ENCODE data around the gene STPG2.

- TF ChIP-seq POLR2A (IDR thresholded peaks at IDR 0.05; ENCODE audit: low read depth, low read length): no peak
- no peak for TF ChIP-seq CTCF (conservative IDR thresholded peaks at IDR 0.05; ENCODE audit: low read depth, low read length)
- TF ChIP-seq MAZ (IDR thresholded peaks at IDR 0.05; ENCODE audit: borderline replicate concordance, low read depth, low read length): no peak
- no peak for TF ChIP-seq MXI1 (IDR thresholded peaks at IDR 0.05; ENCODE audit: borderline replicate concordance, low read depth, low read length)
- TF ChIP-seq, protein P1, sequence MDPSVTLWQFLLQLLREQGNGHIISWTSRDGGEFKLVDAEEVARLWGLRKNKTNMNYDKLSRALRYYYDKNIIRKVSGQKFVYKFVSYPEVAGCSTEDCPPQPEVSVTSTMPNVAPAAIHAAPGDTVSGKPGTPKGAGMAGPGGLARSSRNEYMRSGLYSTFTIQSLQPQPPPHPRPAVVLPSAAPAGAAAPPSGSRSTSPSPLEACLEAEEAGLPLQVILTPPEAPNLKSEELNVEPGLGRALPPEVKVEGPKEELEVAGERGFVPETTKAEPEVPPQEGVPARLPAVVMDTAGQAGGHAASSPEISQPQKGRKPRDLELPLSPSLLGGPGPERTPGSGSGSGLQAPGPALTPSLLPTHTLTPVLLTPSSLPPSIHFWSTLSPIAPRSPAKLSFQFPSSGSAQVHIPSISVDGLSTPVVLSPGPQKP (IDR thresholded peaks at IDR 0.05; ENCODE audit: borderline replicate concordance, low read depth, low read length): no peak
- no peak for TF ChIP-seq BHLHE40 (IDR thresholded peaks at IDR 0.05; ENCODE audit: low read depth, low read length)
- no peak for TF ChIP-seq RCOR1 (IDR thresholded peaks at IDR 0.05; ENCODE audit: insufficient replicate concordance, low read length)
- TF ChIP-seq RAD21 (IDR thresholded peaks at IDR 0.05; ENCODE audit: low read length): no peak
- no peak for TF ChIP-seq SMC3 (IDR thresholded peaks at IDR 0.05; ENCODE audit: low read depth, low read length)
- TF ChIP-seq CEBPB (IDR thresholded peaks at IDR 0.05; ENCODE audit: low read depth, low read length): no peak
- TF ChIP-seq MAFK (IDR thresholded peaks at IDR 0.05; ENCODE audit: low read depth, low read length): no peak
- TF ChIP-seq RFX5 (IDR thresholded peaks at IDR 0.05; ENCODE audit: low read depth, low read length): no peak
- TF ChIP-seq FOS (IDR thresholded peaks at IDR 0.05; ENCODE audit: low read depth, low read length): no peak
- TF ChIP-seq, protein P2, sequence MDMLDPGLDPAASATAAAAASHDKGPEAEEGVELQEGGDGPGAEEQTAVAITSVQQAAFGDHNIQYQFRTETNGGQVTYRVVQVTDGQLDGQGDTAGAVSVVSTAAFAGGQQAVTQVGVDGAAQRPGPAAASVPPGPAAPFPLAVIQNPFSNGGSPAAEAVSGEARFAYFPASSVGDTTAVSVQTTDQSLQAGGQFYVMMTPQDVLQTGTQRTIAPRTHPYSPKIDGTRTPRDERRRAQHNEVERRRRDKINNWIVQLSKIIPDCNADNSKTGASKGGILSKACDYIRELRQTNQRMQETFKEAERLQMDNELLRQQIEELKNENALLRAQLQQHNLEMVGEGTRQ (IDR thresholded peaks at IDR 0.05; ENCODE audit: low read depth, low read length): no peak
Observed at GRCh38 chr4:98148856-98149255, 5.6 kb upstream of the STPG2 start.
